Measurements from ENCODE around the gene COL6A2. TPM values are rescaled to one million over a fixed set of nuclear protein-coding genes. Genes with fewer than 3 reads are reported as not detected.

Gene COL6A2
- total and polyA plus RNA-seq, 4 donors, result 88.8 to 466 (median 185) TPM

Small RNA genes lying within 50 kb of the gene (small RNA-seq; reads per million reads assigned to genes)
- not detected for gene PSMA6P3 (ENCODE audit: low replicate concordance)

Other genes starting within 250 kb of the COL6A2 start
- gene COL6A1, start 116.3 kb upstream of the COL6A2 start, total RNA-seq, result 100 to 1,000 TPM; 156 to 316 TPM
- gene COL6A1, start 116.3 kb upstream of the COL6A2 start, polyA plus RNA-seq (ENCODE audit: insufficient read length in 2 of 2), result 100 to 1,000 TPM; 224 to 275 TPM
- 1 to 10 TPM in 1 of 2 donors, under 1 TPM in 1; 0.50 to 1.4 TPM for gene FTCD, start 57.5 kb downstream of the COL6A2 start, total RNA-seq
- gene FTCD, start 57.5 kb downstream of the COL6A2 start, polyA plus RNA-seq (ENCODE audit: insufficient read length in 2 of 2), result 1 to 10 TPM; 5.3 to 6.0 TPM
- gene SPATC1L, start 86.3 kb downstream of the COL6A2 start, total RNA-seq, result 1 to 10 TPM; 4.8 to 9.9 TPM
- 10 to 100 TPM; 16.2 to 32.3 TPM for gene SPATC1L, start 86.3 kb downstream of the COL6A2 start, polyA plus RNA-seq (ENCODE audit: insufficient read length in 2 of 2)
- gene LSS, start 130.7 kb downstream of the COL6A2 start, total RNA-seq, result 10 to 100 TPM; 55.6 to 78.2 TPM
- gene LSS, start 130.7 kb downstream of the COL6A2 start, polyA plus RNA-seq (ENCODE audit: insufficient read length in 2 of 2), result 100 to 1,000 TPM; 152 to 167 TPM
- 10 to 100 TPM; 62.0 to 70.9 TPM for gene MCM3AP, start 187.5 kb downstream of the COL6A2 start, total RNA-seq
- gene MCM3AP, start 187.5 kb downstream of the COL6A2 start, polyA plus RNA-seq (ENCODE audit: insufficient read length in 2 of 2), result 10 to 100 TPM; 71.5 to 80.8 TPM
- gene YBEY, start 188.2 kb downstream of the COL6A2 start, total RNA-seq, result 10 to 100 TPM; 11.5 to 19.7 TPM
- gene YBEY, start 188.2 kb downstream of the COL6A2 start, polyA plus RNA-seq (ENCODE audit: insufficient read length in 2 of 2), result 10 to 100 TPM; 20.8 to 22.8 TPM
- gene C21orf58, start 225.8 kb downstream of the COL6A2 start, total RNA-seq, result 1 to 10 TPM; 2.9 to 8.0 TPM
- gene C21orf58, start 225.8 kb downstream of the COL6A2 start, polyA plus RNA-seq (ENCODE audit: insufficient read length in 2 of 2), result 10 to 100 TPM; 11.1 to 15.4 TPM
- 10 to 100 TPM; 18.4 to 22.3 TPM for gene PCNT, start 226.0 kb downstream of the COL6A2 start, total RNA-seq
- 10 to 100 TPM; 37.5 to 47.4 TPM for gene PCNT, start 226.0 kb downstream of the COL6A2 start, polyA plus RNA-seq (ENCODE audit: insufficient read length in 2 of 2)

All from spinal cord (tissue), 4 donors.